HEK293 (cell line): ENCODE data around the gene PCBP3.

Experiments
- CTCF ChIA-PET: fragments of 350-600 bp; formaldehyde crosslinking; extraction: SDS; loops from one replicate; lab custom pipeline; 2021; ENCODE audit warnings: antibody characterized with exemption; lab: Yijun Ruan, JAX
- POLR2A ChIA-PET: fragments of 300-600 bp; formaldehyde crosslinking; extraction: SDS; loops from one replicate; lab custom pipeline; 2020; ENCODE audit warnings: antibody characterized with exemption, inconsistent platforms; lab: Yijun Ruan, JAX
- H3K27ac ChIP-seq: fragments of 200-500 bp; sonication (Bioruptor generic); 2 replicates; pipeline ENCODE4 v1.5.1; 2014; ENCODE audit warnings: low read depth, low read length, control low read depth, inconsistent platforms; ENCODE audit errors: extremely low read depth
- H3K36me3 ChIP-seq, 2 experiments: fragments of 200-500 bp in 1 of 2; sonication (Bioruptor generic) in 1 of 2; 1 replicate in 1 of 2; 2 replicates in 1 of 2; pipeline ENCODE4 v1.5.1; 2014 to 2017; ENCODE audit warnings: inconsistent platforms in 2 of 2, low read length in 2 of 2; ENCODE audit not compliant: control insufficient read depth in 2 of 2, insufficient read depth in 1 of 2
- H3K4me1 ChIP-seq: fragments of 200-500 bp; sonication (Bioruptor generic); 2 replicates; pipeline ENCODE4 v1.5.1; 2014; ENCODE audit warnings: mild to moderate bottlenecking, low read length, inconsistent platforms; ENCODE audit not compliant: control insufficient read depth, insufficient read depth
- H3K4me3 ChIP-seq: 2 replicates; pipeline ENCODE4 v1.5.1; 2011; ENCODE audit warnings: low read depth, mild to moderate bottlenecking, control low read depth, low read length, moderate library complexity
- H3K9me3 ChIP-seq: fragments of 200-500 bp; sonication (Bioruptor generic); 2 replicates; pipeline ENCODE4 v1.5.1; 2014; ENCODE audit warnings: low read depth, low read length, inconsistent platforms; ENCODE audit not compliant: control insufficient read depth, insufficient read depth
- EGR2 ChIP-seq: fragments of 450-650 bp; formaldehyde crosslinking; IDR thresholded peaks from 2 replicates; pipeline ENCODE4 v1.5.1; 2016; ENCODE audit warnings: low read depth, missing biosample characterization, missing genetic modification characterization
- GLIS1 ChIP-seq: fragments of 450-650 bp; formaldehyde crosslinking; IDR thresholded peaks from 2 replicates; pipeline ENCODE4 v1.5.1; 2016; ENCODE audit warnings: missing biosample characterization, missing genetic modification characterization
- IKZF3 ChIP-seq: fragments of 450-650 bp; IDR thresholded peaks from 2 replicates; pipeline ENCODE4 v1.5.0; 2018; ENCODE audit warnings: missing biosample characterization, mild to moderate bottlenecking, missing genetic modification characterization, moderate library complexity
- KLF10 ChIP-seq: fragments of 450-650 bp; IDR thresholded peaks from 2 replicates; pipeline ENCODE4 v1.5.1; 2018; ENCODE audit warnings: missing biosample characterization, mild to moderate bottlenecking, missing genetic modification characterization
- SETDB1 ChIP-seq: IDR thresholded peaks from one replicate; pipeline ENCODE4 v1.6.1; 2017; ENCODE audit warnings: mild to moderate bottlenecking, low read length, moderate library complexity, mixed read lengths; ENCODE audit not compliant: insufficient read length
- ZFHX2 ChIP-seq: fragments of 450-650 bp; formaldehyde crosslinking; conservative IDR thresholded peaks from 2 replicates; pipeline ENCODE4 v1.5.1; 2016; ENCODE audit warnings: missing biosample characterization, missing genetic modification characterization
- ZIC2 ChIP-seq: fragments of 450-650 bp; formaldehyde crosslinking; IDR thresholded peaks from 2 replicates; pipeline ENCODE4 v1.5.1; 2016; ENCODE audit warnings: missing biosample characterization, missing genetic modification characterization
- ZNF202 ChIP-seq: fragments of 450-650 bp; formaldehyde crosslinking; IDR thresholded peaks from 2 replicates; pipeline ENCODE4 v1.5.1; 2016; ENCODE audit warnings: missing biosample characterization, missing genetic modification characterization, borderline replicate concordance
- ZNF324 ChIP-seq: fragments of 450-650 bp; formaldehyde crosslinking; IDR thresholded peaks from 2 replicates; pipeline ENCODE4 v1.5.1; 2016; ENCODE audit warnings: missing biosample characterization, missing genetic modification characterization
- ZNF433 ChIP-seq: fragments of 450-650 bp; formaldehyde crosslinking; IDR thresholded peaks from 2 replicates; pipeline ENCODE4 v1.5.1; 2016; ENCODE audit warnings: missing biosample characterization, missing genetic modification characterization, low read depth
- ZNF555 ChIP-seq: fragments of 450-650 bp; formaldehyde crosslinking; conservative IDR thresholded peaks from 2 replicates; pipeline ENCODE4 v1.5.1; 2017; ENCODE audit warnings: missing biosample characterization, mild to moderate bottlenecking, missing genetic modification characterization, inconsistent platforms
- ZNF621 ChIP-seq: fragments of 450-650 bp; formaldehyde crosslinking; IDR thresholded peaks from 2 replicates; pipeline ENCODE4 v1.5.1; 2017; ENCODE audit warnings: missing biosample characterization, missing genetic modification characterization
- TF ChIP-seq, protein P1 (sequence below): fragments of 450-650 bp; formaldehyde crosslinking; IDR thresholded peaks from 2 replicates; pipeline ENCODE4 v1.5.1; 2016; ENCODE audit warnings: missing biosample characterization, missing genetic modification characterization
- TF ChIP-seq, protein P2 (sequence below): fragments of 450-650 bp; formaldehyde crosslinking; IDR thresholded peaks from 2 replicates; pipeline ENCODE4 v1.5.1; 2016; ENCODE audit warnings: missing biosample characterization, missing genetic modification characterization

PCBP3 gene

DNA sequence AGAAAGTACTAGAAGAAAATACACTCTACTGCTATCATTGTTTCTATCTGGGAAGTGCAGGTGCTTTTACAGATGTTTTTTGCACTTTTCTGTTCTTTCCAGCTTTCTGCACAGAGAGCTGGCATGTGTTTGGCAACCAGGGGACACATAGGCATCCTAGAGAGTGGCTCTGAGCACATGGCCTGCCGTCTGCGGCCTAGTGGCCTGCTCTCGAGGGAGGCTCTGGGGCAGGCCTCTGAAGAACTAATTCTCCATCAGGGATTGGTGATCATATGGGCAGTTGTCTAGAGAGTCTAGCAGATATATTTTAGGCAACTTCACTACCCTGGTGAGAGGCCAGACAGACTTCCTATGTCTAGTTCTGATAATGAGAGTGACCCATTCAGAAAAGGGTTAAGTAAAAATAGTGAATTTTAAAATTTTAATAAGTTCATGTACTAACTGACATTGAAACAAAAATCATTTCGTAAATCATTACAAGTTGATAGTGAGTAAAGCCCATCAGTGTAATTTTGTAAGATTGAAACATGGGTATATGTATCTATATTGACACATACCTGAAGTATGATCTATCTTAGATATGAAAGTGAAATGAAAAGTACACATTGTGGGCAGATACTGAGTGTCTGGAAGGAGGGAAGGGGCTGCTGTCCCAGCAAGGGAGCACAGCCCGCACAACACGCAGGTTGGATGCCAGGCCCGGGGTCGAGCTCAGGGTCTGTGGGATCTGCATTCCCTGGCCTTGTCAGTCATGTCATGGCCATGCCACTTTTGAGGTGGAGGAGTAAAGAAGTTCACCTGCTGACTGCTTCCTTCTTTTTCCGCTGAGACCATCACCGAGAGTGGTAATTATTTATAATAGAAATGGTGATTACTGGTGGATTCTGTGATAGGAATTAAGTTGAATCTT, 79.8 kb downstream of the PCBP3 start (continued):
- TF ChIP-seq ZNF555 (tag by site-specific recombination): no peak
- no peak for TF ChIP-seq SETDB1
- TF ChIP-seq ZNF433: no peak
- TF ChIP-seq ZNF621 (tag by site-specific recombination): no peak
- TF ChIP-seq, protein P1, sequence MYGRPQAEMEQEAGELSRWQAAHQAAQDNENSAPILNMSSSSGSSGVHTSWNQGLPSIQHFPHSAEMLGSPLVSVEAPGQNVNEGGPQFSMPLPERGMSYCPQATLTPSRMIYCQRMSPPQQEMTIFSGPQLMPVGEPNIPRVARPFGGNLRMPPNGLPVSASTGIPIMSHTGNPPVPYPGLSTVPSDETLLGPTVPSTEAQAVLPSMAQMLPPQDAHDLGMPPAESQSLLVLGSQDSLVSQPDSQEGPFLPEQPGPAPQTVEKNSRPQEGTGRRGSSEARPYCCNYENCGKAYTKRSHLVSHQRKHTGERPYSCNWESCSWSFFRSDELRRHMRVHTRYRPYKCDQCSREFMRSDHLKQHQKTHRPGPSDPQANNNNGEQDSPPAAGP (tag by site-specific recombination): no peak
- no peak for TF ChIP-seq KLF10
- TF ChIP-seq ZNF202: no peak
- no peak for TF ChIP-seq EGR2 (tag by site-specific recombination)

DNA sequence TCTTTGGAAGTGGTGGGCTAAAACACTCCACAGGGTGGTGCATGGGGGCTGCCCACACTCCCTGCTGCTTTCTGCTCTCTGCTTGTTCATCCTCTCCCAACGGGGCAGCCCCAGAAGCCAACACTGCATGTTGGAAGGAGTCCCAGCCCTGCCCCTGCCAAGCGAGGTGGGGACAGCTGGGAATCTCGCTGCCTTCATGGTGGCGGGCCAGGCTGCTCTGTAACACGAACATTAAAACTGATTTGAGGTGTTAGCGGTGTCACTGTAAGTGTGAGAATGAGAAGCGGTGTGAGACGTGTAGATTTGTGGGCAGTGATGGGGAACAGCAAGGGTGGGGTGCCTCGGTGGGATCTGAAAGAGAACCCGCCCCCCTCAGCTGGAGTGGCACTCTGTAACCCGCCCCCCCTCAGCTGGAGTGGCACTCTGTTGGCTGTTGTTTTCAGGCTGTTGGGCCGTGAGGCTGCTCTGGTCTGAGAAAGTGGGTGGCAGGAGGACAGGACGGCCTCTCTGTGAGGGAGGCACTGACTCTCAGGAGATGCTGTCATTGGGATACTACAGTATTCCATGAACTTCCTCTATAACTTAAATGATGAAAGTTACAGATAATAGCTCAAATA, 80.9 kb downstream of the PCBP3 start:
- ChIA-PET POLR2A (interaction anchor here (0.7 kb wide), 1 partner anchor 12 kb away, joined by 3 read pairs; no protein-coding TSS in a partner anchor), CTCF (no interaction called here)
- Histone ChIP-seq H3K36me3 (no peaks in the 10 kb centered on the region), H3K4me1 (no peaks in the 10 kb centered on the region), H3K4me3 (no peak overlapping the region), H3K27ac (no peak overlapping the region), H3K9me3 (no peaks in the 10 kb centered on the region)
- TF ChIP-seq, protein P2, sequence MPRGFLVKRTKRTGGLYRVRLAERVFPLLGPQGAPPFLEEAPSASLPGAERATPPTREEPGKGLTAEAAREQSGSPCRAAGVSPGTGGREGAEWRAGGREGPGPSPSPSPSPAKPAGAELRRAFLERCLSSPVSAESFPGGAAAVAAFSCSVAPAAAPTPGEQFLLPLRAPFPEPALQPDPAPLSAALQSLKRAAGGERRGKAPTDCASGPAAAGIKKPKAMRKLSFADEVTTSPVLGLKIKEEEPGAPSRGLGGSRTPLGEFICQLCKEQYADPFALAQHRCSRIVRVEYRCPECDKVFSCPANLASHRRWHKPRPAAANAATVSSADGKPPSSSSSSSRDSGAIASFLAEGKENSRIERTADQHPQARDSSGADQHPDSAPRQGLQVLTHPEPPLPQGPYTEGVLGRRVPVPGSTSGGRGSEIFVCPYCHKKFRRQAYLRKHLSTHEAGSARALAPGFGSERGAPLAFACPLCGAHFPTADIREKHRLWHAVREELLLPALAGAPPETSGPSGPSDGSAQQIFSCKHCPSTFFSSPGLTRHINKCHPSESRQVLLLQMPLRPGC (tag by site-specific recombination): no peak
- peak; percentile 91 for TF ChIP-seq ZIC2

DNA sequence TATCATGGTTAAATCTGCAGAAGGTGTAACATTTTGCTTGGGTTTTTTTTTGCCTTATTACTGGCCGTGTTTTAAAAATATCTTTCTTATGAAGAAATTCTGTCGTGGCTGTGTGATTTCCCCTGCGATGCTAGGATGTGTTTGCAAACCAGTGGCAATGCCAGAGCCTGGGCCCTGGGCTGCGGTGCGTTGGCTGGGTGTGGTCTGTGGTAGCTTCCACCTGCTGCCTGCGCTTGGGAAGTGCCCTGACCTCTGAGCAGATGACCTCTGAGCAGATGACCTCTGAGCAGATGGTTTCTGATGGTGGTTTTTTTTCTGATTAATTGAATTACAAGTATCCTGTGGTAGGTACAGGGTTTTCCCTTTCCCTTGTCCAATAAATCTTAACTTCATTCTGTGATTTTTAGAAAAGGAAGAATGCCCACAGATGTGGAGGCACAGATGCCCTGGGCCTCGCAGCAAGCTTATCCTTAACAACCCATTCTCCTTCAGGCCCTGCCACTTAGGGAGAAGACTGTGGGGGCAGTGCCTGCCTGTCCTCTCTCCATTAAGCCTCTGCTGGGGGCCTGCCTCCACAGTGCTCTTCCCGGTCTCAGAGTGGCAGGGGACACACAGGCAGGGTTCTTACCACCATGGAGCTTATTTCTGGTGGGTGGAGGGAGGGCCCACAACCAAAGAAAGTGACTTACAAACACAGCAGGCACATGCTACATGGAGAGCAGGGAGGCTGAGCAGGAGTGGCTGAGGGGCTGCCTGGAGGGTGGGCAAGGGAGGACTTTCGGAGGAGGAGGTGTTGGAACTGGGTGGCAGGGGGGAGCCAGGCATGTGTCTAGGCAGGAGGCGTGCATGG, 81.7 kb downstream of the PCBP3 start:
- ChIA-PET CTCF (no interaction called here), POLR2A (interaction anchor here (0.7 kb wide), 1 partner anchor 13 kb away, joined by 3 read pairs; no protein-coding TSS in a partner anchor)
- peak; percentile 18; the same call in 1 of the 2 replicates for TF ChIP-seq ZFHX2 (tag by site-specific recombination)
- TF ChIP-seq GLIS1: peak; percentile 93
- TF ChIP-seq, protein P1 (tag by site-specific recombination): no peak
- peak; percentile 98 for TF ChIP-seq ZIC2
- TF ChIP-seq IKZF3 (tag by site-specific recombination): no peak
- TF ChIP-seq ZNF324 (tag by site-specific recombination): no peak
- Histone ChIP-seq H3K27ac (no peak overlapping the region), H3K36me3 (no peaks in the 10 kb centered on the region), H3K4me1 (no peaks in the 10 kb centered on the region), H3K4me3 (no peak overlapping the region), H3K9me3 (no peaks in the 10 kb centered on the region)
